HEK293 (cell line): Measurements from ENCODE around the gene TEX38.

Source experiments
- GFI1B ChIP-seq: fragments of 450-650 bp; formaldehyde crosslinking; IDR thresholded peaks from 2 replicates; pipeline ENCODE4 v1.5.1; 2016; ENCODE audit warnings: missing biosample characterization, missing genetic modification characterization
- HOXA7 ChIP-seq: sonication (generic); formaldehyde crosslinking; IDR thresholded peaks from 2 replicates; pipeline ENCODE4 v1.8.1; 2022; ENCODE audit warnings: missing genetic modification reagents, borderline replicate concordance
- IKZF3 ChIP-seq: fragments of 450-650 bp; IDR thresholded peaks from 2 replicates; pipeline ENCODE4 v1.5.0; 2018; ENCODE audit warnings: missing biosample characterization, mild to moderate bottlenecking, missing genetic modification characterization, moderate library complexity
- MZF1 ChIP-seq: fragments of 450-650 bp; formaldehyde crosslinking; IDR thresholded peaks from 2 replicates; pipeline ENCODE4 v1.5.1; 2017; ENCODE audit warnings: missing biosample characterization, missing genetic modification characterization, borderline replicate concordance
- OVOL3 ChIP-seq: fragments of 450-650 bp; formaldehyde crosslinking; IDR thresholded peaks from 2 replicates; pipeline ENCODE4 v1.5.1; 2016; ENCODE audit warnings: missing biosample characterization, missing genetic modification characterization
- SP7 ChIP-seq: fragments of 450-650 bp; formaldehyde crosslinking; IDR thresholded peaks from 2 replicates; pipeline ENCODE4 v1.5.1; 2016; ENCODE audit warnings: missing biosample characterization, missing genetic modification characterization
- TCF7L2 ChIP-seq: IDR thresholded peaks from 2 replicates; pipeline ENCODE4 v1.6.1; 2011; ENCODE audit warnings: low read depth, mild to moderate bottlenecking, inconsistent platforms, low read length, moderate library complexity, borderline replicate concordance
- YY1 ChIP-seq: fragments of 450-650 bp; formaldehyde crosslinking; IDR thresholded peaks from 2 replicates; pipeline ENCODE4 v1.5.1; 2018; ENCODE audit warnings: missing biosample characterization, missing genetic modification characterization
- ZBTB17 ChIP-seq: fragments of 450-650 bp; formaldehyde crosslinking; IDR thresholded peaks from 2 replicates; pipeline ENCODE4 v1.5.1; 2016; ENCODE audit warnings: missing biosample characterization, missing genetic modification characterization
- ZBTB8A ChIP-seq: fragments of 450-650 bp; formaldehyde crosslinking; IDR thresholded peaks from 2 replicates; pipeline ENCODE4 v1.5.1; 2016; ENCODE audit warnings: missing biosample characterization, missing genetic modification characterization
- ZIC2 ChIP-seq: fragments of 450-650 bp; formaldehyde crosslinking; IDR thresholded peaks from 2 replicates; pipeline ENCODE4 v1.5.1; 2016; ENCODE audit warnings: missing biosample characterization, missing genetic modification characterization
- ZNF175 ChIP-seq: fragments of 450-650 bp; formaldehyde crosslinking; IDR thresholded peaks from 2 replicates; pipeline ENCODE4 v1.5.1; 2016; ENCODE audit warnings: missing biosample characterization, missing genetic modification characterization
- ZNF2 ChIP-seq: fragments of 450-650 bp; formaldehyde crosslinking; IDR thresholded peaks from 2 replicates; pipeline ENCODE4 v1.5.1; 2016; ENCODE audit warnings: missing biosample characterization, missing genetic modification characterization
- ZNF24 ChIP-seq: fragments of 450-650 bp; formaldehyde crosslinking; IDR thresholded peaks from 2 replicates; pipeline ENCODE4 v1.5.1; 2016; ENCODE audit warnings: missing biosample characterization, missing genetic modification characterization
- ZNF324 ChIP-seq: fragments of 450-650 bp; formaldehyde crosslinking; IDR thresholded peaks from 2 replicates; pipeline ENCODE4 v1.5.1; 2016; ENCODE audit warnings: missing biosample characterization, missing genetic modification characterization
- ZNF561 ChIP-seq: fragments of 450-650 bp; IDR thresholded peaks from 2 replicates; pipeline ENCODE4 v1.5.1; 2018; ENCODE audit warnings: missing biosample characterization, missing genetic modification characterization, borderline replicate concordance
- ZNF664 ChIP-seq: fragments of 450-650 bp; formaldehyde crosslinking; IDR thresholded peaks from 2 replicates; pipeline ENCODE4 v1.5.1; 2016; ENCODE audit warnings: missing biosample characterization, missing genetic modification characterization
- ZNF76 ChIP-seq: fragments of 450-650 bp; formaldehyde crosslinking; IDR thresholded peaks from 2 replicates; pipeline ENCODE4; 2016; ENCODE audit warnings: low read depth, missing biosample characterization, missing genetic modification characterization, borderline replicate concordance
- ZNF843 ChIP-seq: fragments of 450-650 bp; formaldehyde crosslinking; IDR thresholded peaks from 2 replicates; pipeline ENCODE4 v1.5.1; 2016; ENCODE audit warnings: missing biosample characterization, missing genetic modification characterization
- TF ChIP-seq, protein P1 (sequence below): fragments of 450-650 bp; formaldehyde crosslinking; IDR thresholded peaks from 2 replicates; pipeline ENCODE4 v1.5.1; 2016; ENCODE audit warnings: missing biosample characterization, missing genetic modification characterization
- TF ChIP-seq, protein P2 (sequence below): fragments of 450-650 bp; formaldehyde crosslinking; IDR thresholded peaks from 2 replicates; pipeline ENCODE4 v1.5.1; 2016; ENCODE audit warnings: missing biosample characterization, missing genetic modification characterization
- TF ChIP-seq, protein P3 (sequence below): fragments of 450-650 bp; formaldehyde crosslinking; IDR thresholded peaks from 2 replicates; pipeline ENCODE4 v1.5.1; 2017; ENCODE audit warnings: missing biosample characterization, missing genetic modification characterization
- TF ChIP-seq, protein P4 (sequence below): fragments of 450-650 bp; formaldehyde crosslinking; IDR thresholded peaks from 2 replicates; pipeline ENCODE4 v1.5.1; 2017; ENCODE audit warnings: missing biosample characterization, missing genetic modification characterization

Gene TEX38

DNA sequence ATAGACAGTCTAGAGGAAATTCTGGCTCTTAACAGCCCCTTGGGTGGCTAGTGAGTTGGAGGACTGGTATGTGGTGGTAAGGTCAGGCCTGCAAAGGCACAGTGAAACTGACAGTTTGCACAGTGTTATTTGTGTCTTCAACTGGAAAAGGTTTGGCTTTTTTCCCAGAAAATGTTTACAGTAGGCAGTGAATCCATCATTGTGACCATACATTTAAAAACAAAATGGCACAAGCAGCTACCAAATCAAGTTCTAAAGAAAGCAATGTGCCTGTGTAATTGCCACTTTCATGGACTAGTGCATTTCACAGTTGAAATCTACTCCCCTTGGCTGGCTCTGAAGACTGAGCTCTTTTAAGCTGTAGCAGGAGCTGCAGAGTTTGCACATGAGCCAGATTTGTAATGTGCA, 28.3 kb upstream of the TEX38 start (continued):
- TF ChIP-seq, protein P1, sequence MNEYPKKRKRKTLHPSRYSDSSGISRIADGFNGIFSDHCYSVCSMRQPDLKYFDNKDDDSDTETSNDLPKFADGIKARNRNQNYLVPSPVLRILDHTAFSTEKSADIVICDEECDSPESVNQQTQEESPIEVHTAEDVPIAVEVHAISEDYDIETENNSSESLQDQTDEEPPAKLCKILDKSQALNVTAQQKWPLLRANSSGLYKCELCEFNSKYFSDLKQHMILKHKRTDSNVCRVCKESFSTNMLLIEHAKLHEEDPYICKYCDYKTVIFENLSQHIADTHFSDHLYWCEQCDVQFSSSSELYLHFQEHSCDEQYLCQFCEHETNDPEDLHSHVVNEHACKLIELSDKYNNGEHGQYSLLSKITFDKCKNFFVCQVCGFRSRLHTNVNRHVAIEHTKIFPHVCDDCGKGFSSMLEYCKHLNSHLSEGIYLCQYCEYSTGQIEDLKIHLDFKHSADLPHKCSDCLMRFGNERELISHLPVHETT (tag by site-specific recombination), result 0 out of 2 replicates have a peak, but pooled peaks have one; percentile 22
- TF ChIP-seq TCF7L2 (no peak), ZNF175 (tag by site-specific recombination) (no peak), SP7 (tag by site-specific recombination) (peak; percentile 93), GFI1B (tag by site-specific recombination) (peak; percentile 93), YY1 (tag by site-specific recombination) (peak; percentile 69), ZNF664 (peak; percentile 22; the same call in 1 of the 2 replicates), ZBTB17 (tag by site-specific recombination) (peak; percentile 77), MZF1 (tag by site-specific recombination) (peak; percentile 93), ZIC2 (tag by site-specific recombination) (no peak), HOXA7 (no peak), ZNF843 (tag by site-specific recombination) (peak; percentile 93), ZNF561 (tag by site-specific recombination) (peak; percentile 88), ZNF2 (tag by site-specific recombination) (peak; percentile 87), ZNF24 (peak; percentile 82), OVOL3 (peak; percentile 91), IKZF3 (tag by site-specific recombination) (peak; percentile 53; the same call in 1 of the 2 replicates), ZNF76 (tag by site-specific recombination) (0 out of 2 replicates have a peak, but pooled peaks have one; percentile 25), ZBTB8A (tag by site-specific recombination) (peak; percentile 34; the same call in 1 of the 2 replicates), ZNF324 (tag by site-specific recombination) (0 out of 2 replicates have a peak, but pooled peaks have one; percentile 42)
- TF ChIP-seq, protein P2, sequence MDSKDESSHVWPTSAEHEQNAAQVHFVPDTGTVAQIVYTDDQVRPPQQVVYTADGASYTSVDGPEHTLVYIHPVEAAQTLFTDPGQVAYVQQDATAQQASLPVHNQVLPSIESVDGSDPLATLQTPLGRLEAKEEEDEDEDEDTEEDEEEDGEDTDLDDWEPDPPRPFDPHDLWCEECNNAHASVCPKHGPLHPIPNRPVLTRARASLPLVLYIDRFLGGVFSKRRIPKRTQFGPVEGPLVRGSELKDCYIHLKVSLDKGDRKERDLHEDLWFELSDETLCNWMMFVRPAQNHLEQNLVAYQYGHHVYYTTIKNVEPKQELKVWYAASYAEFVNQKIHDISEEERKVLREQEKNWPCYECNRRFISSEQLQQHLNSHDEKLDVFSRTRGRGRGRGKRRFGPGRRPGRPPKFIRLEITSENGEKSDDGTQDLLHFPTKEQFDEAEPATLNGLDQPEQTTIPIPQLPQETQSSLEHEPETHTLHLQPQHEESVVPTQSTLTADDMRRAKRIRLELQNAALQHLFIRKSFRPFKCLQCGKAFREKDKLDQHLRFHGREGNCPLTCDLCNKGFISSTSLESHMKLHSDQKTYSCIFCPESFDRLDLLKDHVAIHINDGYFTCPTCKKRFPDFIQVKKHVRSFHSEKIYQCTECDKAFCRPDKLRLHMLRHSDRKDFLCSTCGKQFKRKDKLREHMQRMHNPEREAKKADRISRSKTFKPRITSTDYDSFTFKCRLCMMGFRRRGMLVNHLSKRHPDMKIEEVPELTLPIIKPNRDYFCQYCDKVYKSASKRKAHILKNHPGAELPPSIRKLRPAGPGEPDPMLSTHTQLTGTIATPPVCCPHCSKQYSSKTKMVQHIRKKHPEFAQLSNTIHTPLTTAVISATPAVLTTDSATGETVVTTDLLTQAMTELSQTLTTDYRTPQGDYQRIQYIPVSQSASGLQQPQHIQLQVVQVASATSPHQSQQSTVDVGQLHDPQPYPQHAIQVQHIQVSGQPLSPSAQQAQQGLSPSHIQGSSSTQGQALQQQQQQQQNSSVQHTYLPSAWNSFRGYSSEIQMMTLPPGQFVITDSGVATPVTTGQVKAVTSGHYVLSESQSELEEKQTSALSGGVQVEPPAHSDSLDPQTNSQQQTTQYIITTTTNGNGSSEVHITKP (tag by site-specific recombination), result peak; percentile 80
- TF ChIP-seq, protein P3, sequence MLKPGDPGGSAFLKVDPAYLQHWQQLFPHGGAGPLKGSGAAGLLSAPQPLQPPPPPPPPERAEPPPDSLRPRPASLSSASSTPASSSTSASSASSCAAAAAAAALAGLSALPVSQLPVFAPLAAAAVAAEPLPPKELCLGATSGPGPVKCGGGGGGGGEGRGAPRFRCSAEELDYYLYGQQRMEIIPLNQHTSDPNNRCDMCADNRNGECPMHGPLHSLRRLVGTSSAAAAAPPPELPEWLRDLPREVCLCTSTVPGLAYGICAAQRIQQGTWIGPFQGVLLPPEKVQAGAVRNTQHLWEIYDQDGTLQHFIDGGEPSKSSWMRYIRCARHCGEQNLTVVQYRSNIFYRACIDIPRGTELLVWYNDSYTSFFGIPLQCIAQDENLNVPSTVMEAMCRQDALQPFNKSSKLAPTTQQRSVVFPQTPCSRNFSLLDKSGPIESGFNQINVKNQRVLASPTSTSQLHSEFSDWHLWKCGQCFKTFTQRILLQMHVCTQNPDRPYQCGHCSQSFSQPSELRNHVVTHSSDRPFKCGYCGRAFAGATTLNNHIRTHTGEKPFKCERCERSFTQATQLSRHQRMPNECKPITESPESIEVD (tag by site-specific recombination), result peak; percentile 99
- TF ChIP-seq, protein P4, sequence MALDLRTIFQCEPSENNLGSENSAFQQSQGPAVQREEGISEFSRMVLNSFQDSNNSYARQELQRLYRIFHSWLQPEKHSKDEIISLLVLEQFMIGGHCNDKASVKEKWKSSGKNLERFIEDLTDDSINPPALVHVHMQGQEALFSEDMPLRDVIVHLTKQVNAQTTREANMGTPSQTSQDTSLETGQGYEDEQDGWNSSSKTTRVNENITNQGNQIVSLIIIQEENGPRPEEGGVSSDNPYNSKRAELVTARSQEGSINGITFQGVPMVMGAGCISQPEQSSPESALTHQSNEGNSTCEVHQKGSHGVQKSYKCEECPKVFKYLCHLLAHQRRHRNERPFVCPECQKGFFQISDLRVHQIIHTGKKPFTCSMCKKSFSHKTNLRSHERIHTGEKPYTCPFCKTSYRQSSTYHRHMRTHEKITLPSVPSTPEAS, result no peak
